Heart right ventricle (tissue), 16 donors: ENCODE data around the gene LRRC7. TPM values are rescaled to one million over a fixed set of nuclear protein-coding genes. Genes with fewer than 3 reads are reported as not detected.

Experiments used
- ATAC-seq, 8 donors: fragments of 200-7000 bp; cut with Tn5 transposase; one replicate each; pipeline ENCODE4 v1.9.1; 2020; ENCODE audit warnings: mild to moderate bottlenecking in 8 of 8, moderate library complexity in 8 of 8, moderate number of reproducible peaks in 1 of 8
- DNase-seq, 2 donors: peaks; one replicate each; pipeline ENCODE4 v3.0.0-alpha.2; 2020
- H3K27ac ChIP-seq, 10 donors: fragments of 200-600 bp; sonication (generic) in 2 of 10; one replicate each; pipeline versions ENCODE4 v1.5.0 to v1.8.0; 2020 to 2022; ENCODE audit warnings: mild to moderate bottlenecking in 3 of 10
- H3K27me3 ChIP-seq, 7 donors: fragments of 200-600 bp; one replicate each; pipeline ENCODE4 v1.8.0; 2021 to 2022; ENCODE audit warnings: mild to moderate bottlenecking in 2 of 7
- H3K36me3 ChIP-seq, 9 donors: fragments of 200-600 bp; sonication (generic) in 1 of 9; one replicate each; pipeline versions ENCODE4 v1.5.0 to v1.8.0; 2020 to 2022; ENCODE audit warnings: mild to moderate bottlenecking in 2 of 9
- H3K4me1 ChIP-seq, 9 donors: fragments of 200-600 bp; sonication (generic) in 1 of 9; one replicate each; pipeline versions ENCODE4 v1.5.0 to v1.8.0; 2020 to 2022; ENCODE audit warnings: mild to moderate bottlenecking in 4 of 9
- H3K4me3 ChIP-seq, 10 donors: fragments of 200-600 bp; sonication (generic) in 2 of 10; one replicate each; pipeline versions ENCODE4 v1.5.0 to v1.8.0; 2020 to 2022; ENCODE audit warnings: mild to moderate bottlenecking in 7 of 10, moderate library complexity in 2 of 10
- H3K9me3 ChIP-seq, 11 donors: fragments of 200-600 bp in 10 of 11; sonication (generic) in 2 of 11; one replicate each; pipeline versions ENCODE4 v1.5.0 to v1.8.0; 2013 to 2022; ENCODE audit warnings: mild to moderate bottlenecking in 2 of 11, control low read depth in 1 of 11, moderate library complexity in 1 of 11
- WGBS, 2 donors: extraction: QIAGEN DNeasy Blood & Tissue Kit; methylation state at CpG; one replicate each; pipeline ENCODE4 v1.1.7; 2013; ENCODE audit warnings: inconsistent platforms in 1 of 2; 5-methylcytosine and 5-hydroxymethylcytosine counted together
- intact Hi-C, 10 donors: fragments of 100-400 bp; cut with DNase I; formaldehyde crosslinking; loops; one replicate each; pipeline versions ENCODE4 v1.11.1 to v1.14.2; 2022
- polyA plus RNA-seq, 2 donors: library from polyadenylated mRNA; stranded (reverse); fragments of 200-250 nt; gene quantifications; one replicate each; pipeline ENCODE4 v1.2.3, GENCODE V29; 2013
- total RNA-seq, 10 donors: library from RNA; stranded (reverse); fragmentation: NEBNext Ultra II Directional in 3 of 10; extraction: Animal tissue kit (Norgen Biotek cat#: 25700) in 3 of 10; gene quantifications; one replicate each; pipeline versions ENCODE4 v1.2.1 to v1.2.4, GENCODE V29; 2021 to 2023
- TF ChIP-seq, protein P1 (sequence below), 9 donors: fragments of 200-600 bp; sonication (generic) in 2 of 9; IDR thresholded peaks; one replicate each; pipeline versions ENCODE4 v1.5.0 to v1.8.0; 2021 to 2022; ENCODE audit warnings: antibody characterized with exemption in 9 of 9, mild to moderate bottlenecking in 5 of 9, moderate library complexity in 1 of 9
- donor health status: Arrhythmogenic right ventricular cardiomyopathy.
- donor health status: ischemic (EF 13 %, LVEDD 7.1; RV severe dilation, severe dysfunction).
- donor health status: healthy with polysubstance abuse.
- donor health status: DM: no; HTN: yes; CAD: no.
- donor health status: DM: no; HTN: no; CAD: no.
- donor health status: ischemic (EF 25% LVEDD 6.9; RV normal size, moderate dysfunction).
- donor health status: ischemic (EF 25% LVEDD 5.7; RV mildly dilated, moderate dysfunction).
- donor health status: healthy.
- donor health status: DM: yes; HTN: yes; CAD: no.
- donor health status: Ischemic cardiomyopathy.
- donor health status: ischemic (EF 35%, LVEDD 5.7; RV mildly dilated, moderate dysfunction).
- donor health status: nonischemic (EF 11% LVEDD 7.7; RV severe dilation, severe dysfunction).
- donor health status: DM: yes; HTN: yes; CAD: no.
- donor health status: PGD.
- donor health status: ischemic (EF 29% LVEDD 5.4; RV normal size, mild dysfunction).
- donor health status: nonischemic (EF 23%, LVEDD 6.1; RV moderate dilation, normal function).

Gene LRRC7
- total and polyA plus RNA-seq, 12 donors = 0.03 to 2.1 (median 0.59) TPM

GRCh38 chr1:69639159-69639558 is 71.4 kb downstream of the LRRC7 start:
- intact Hi-C loops = no loop called here
- no peak for ATAC-seq
- Histone ChIP-seq H3K4me3 (no peak overlapping the region), H3K4me1 (no peaks in the 10 kb centered on the region), H3K9me3 (peaks cover 0 to 6% (median 0%) of the 10 kb centered on the region in 11 donors), H3K27me3 (no peaks in the 10 kb centered on the region), H3K36me3 (no peaks in the 10 kb centered on the region), H3K27ac (no peak overlapping the region)
- DNase-seq = no peak
- TF ChIP-seq, protein P1, sequence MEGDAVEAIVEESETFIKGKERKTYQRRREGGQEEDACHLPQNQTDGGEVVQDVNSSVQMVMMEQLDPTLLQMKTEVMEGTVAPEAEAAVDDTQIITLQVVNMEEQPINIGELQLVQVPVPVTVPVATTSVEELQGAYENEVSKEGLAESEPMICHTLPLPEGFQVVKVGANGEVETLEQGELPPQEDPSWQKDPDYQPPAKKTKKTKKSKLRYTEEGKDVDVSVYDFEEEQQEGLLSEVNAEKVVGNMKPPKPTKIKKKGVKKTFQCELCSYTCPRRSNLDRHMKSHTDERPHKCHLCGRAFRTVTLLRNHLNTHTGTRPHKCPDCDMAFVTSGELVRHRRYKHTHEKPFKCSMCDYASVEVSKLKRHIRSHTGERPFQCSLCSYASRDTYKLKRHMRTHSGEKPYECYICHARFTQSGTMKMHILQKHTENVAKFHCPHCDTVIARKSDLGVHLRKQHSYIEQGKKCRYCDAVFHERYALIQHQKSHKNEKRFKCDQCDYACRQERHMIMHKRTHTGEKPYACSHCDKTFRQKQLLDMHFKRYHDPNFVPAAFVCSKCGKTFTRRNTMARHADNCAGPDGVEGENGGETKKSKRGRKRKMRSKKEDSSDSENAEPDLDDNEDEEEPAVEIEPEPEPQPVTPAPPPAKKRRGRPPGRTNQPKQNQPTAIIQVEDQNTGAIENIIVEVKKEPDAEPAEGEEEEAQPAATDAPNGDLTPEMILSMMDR (IDR thresholded peaks at IDR 0.05) = no peak

GRCh38 chr1:69643266-69643665 is 75.5 kb downstream of the LRRC7 start:
- TF ChIP-seq, protein P1 (IDR thresholded peaks at IDR 0.05) = no peak
- Histone ChIP-seq H3K4me1 (no peaks in the 10 kb centered on the region), H3K9me3 (peaks cover 0 to 4% (median 0%) of the 10 kb centered on the region in 11 donors), H3K36me3 (no peaks in the 10 kb centered on the region), H3K27ac (no peak overlapping the region), H3K27me3 (no peaks in the 10 kb centered on the region), H3K4me3 (no peak overlapping the region)
- DNase-seq = no peak
- intact Hi-C loops = no loop called here
- no peak for ATAC-seq

GRCh38 chr1:69645477-69645876 is 77.8 kb downstream of the LRRC7 start:
- no peaks in the 10 kb centered on the region for H3K4me1 ChIP-seq
- DNase-seq (no peak), ATAC-seq (no peak)
- TF ChIP-seq, protein P1 (IDR thresholded peaks at IDR 0.05) = no peak
- no peaks in the 10 kb centered on the region for H3K27me3 ChIP-seq
- intact Hi-C loops = no loop called here
- no peak overlapping the region for H3K4me3 ChIP-seq
- H3K9me3 ChIP-seq = peaks cover 0 to 4% (median 0%) of the 10 kb centered on the region in 11 donors
- no peaks in the 10 kb centered on the region for H3K36me3 ChIP-seq
- H3K27ac ChIP-seq = no peak overlapping the region
- WGBS, 2 donors = 68 to 73% methylated on average over 1 of the region's 1 CpG

DNA sequence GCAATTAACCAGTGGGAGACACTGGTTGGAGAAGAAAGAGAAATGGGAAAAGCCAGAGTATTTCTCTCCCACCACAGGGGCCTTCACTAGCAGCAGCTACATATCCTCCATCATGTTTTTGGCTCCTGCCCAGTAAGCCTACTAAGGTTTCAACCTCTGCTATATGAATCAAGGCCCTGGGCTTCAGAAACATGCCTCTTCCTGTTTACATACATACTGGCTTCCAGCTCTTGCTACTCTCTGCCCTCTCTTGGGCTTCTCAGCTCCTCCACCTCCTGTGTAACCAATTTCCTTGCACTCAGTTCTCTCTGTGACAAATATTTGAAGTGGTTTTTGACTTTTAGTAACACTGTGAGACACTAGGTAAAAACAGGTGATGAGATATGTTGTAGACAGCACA is 80.8 kb downstream of the LRRC7 start:
- ATAC-seq (no peak), DNase-seq (no peak)
- no peak overlapping the region for H3K27ac ChIP-seq
- intact Hi-C loops = no loop called here
- H3K36me3 ChIP-seq = no peaks in the 10 kb centered on the region
- no peaks in the 10 kb centered on the region for H3K27me3 ChIP-seq
- TF ChIP-seq, protein P1 (IDR thresholded peaks at IDR 0.05) = no peak
- H3K4me1 ChIP-seq = no peaks in the 10 kb centered on the region
- H3K4me3 ChIP-seq = no peak overlapping the region
- H3K9me3 ChIP-seq = no peaks in the 10 kb centered on the region
